Activated T-helper 17 cell treated with anti-CD3 and anti-CD28 coated beads, Interleukin-2, amount 50 U/mL, for 72 hours (primary cell): ENCODE data around the gene SLC22A23. TPM values are rescaled to one million over a fixed set of nuclear protein-coding genes. Genes with fewer than 3 reads are reported as not detected.

Experiments
- ATAC-seq: fragments of 150-1000 bp; cut with Tn5 transposase; replicated peaks from 2 replicates; pipeline ENCODE4 v1.10.0; 2021; ENCODE audit warnings: mild to moderate bottlenecking, moderate library complexity
- H3K27ac Mint-ChIP-seq: one replicate; pipeline ENCODE4 v1.8.0; 2022; ENCODE audit warnings: mixed read lengths
- H3K27me3 Mint-ChIP-seq: one replicate; pipeline ENCODE4 v1.8.0; 2022; ENCODE audit warnings: mixed read lengths
- H3K36me3 Mint-ChIP-seq: one replicate; pipeline ENCODE4 v1.8.0; 2022; ENCODE audit warnings: low read depth, mild to moderate bottlenecking, mixed read lengths
- H3K4me1 Mint-ChIP-seq: one replicate; pipeline ENCODE4 v1.8.0; 2022; ENCODE audit warnings: mixed read lengths
- H3K4me3 Mint-ChIP-seq: one replicate; pipeline ENCODE4 v1.8.0; 2022; ENCODE audit warnings: mild to moderate bottlenecking, mixed read lengths
- H3K9me3 Mint-ChIP-seq: one replicate; pipeline ENCODE4 v1.8.0; 2022; ENCODE audit warnings: mixed read lengths
- total RNA-seq, 2 donors: library from RNA; stranded (reverse); gene quantifications; one replicate each; pipeline ENCODE4 v1.2.3, GENCODE V29; 2022

Gene SLC22A23
- total RNA-seq, 2 donors from 2014 or later, result 0.13 to 0.45 TPM

DNA sequence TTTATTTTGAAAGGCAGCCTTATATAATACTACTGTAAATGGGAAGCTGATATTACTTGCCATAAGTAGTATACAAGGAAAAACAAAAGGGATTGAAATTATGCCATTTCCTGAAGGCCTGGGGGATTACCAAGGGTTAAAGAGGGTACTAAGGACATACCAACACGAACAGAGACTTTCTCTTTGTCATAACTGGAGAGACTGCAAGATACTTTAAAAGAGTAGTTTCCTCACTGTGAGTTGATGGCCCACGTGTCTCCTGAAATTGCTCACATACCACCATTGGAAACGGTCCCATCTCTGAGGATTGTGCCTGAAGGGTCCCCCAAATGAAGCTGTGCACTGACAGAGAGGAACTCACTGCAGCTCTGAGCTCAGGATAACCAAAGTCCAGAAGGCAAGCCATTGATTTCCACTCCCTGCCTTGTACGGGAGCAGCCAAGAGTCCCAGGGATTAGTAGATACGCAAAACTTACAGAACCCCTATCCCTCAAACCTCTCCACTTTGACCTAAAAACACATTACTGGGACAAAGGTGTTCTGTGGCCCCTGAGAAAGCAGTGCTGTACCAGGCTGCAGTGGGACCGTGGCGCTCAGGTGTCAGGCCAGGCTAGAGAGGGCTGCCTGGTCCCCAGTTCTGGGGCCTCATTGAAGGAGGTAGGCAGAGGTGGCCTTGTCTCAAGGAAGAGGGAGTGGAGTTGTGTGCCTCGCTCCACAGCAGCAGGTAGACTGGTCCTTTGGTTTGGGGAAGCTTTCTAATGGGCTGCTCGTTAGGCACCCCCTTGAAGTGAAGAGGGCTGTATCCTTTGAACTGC lies 182.9 kb downstream of the SLC22A23 start:
- Mint-ChIP-seq H3K4me1 (peaks cover 12% of the 10 kb centered on the region), H3K4me3 (no peak overlapping the region), H3K36me3 (peaks cover 37% of the 10 kb centered on the region), H3K9me3 (no peaks in the 10 kb centered on the region), H3K27me3 (no peaks in the 10 kb centered on the region), H3K27ac (peak overlapping the region; percentile 47)
- peak; percentile 74 for ATAC-seq

DNA sequence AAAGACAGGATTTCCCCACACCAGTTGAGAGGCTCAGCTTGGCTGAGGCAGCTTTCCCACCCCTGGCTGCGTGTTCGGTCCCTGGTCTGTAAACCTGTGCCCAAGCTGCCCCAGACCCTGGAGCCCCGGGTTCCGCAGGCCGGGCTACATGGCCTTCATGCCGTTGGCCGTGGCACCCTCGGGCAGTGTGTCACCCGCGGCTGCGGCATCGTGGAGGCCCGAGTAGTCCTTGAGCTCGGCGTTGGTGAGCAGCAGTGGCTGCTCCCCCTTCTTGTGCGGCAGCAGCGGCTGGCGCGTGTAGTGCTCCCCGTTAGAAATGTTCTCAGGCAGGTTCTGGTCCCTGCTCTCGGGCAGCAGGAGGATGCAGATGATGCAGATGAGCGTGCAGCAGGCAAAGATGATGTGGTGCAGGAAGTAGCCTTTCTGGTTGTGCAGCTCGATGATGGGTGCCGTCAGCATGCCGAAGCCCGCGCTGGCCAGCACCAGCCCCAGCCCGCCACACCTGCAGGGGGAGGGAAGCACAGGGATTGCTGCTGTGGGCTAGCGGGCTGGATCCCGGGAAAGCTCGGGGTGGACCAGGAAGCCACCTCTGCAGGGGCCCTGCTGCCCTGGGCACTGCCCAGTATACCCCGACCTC lies 183.8 kb downstream of the SLC22A23 start:
- Mint-ChIP-seq H3K27me3 (no peaks in the 10 kb centered on the region), H3K4me1 (peaks cover 18% of the 10 kb centered on the region)
- no peak for ATAC-seq

DNA sequence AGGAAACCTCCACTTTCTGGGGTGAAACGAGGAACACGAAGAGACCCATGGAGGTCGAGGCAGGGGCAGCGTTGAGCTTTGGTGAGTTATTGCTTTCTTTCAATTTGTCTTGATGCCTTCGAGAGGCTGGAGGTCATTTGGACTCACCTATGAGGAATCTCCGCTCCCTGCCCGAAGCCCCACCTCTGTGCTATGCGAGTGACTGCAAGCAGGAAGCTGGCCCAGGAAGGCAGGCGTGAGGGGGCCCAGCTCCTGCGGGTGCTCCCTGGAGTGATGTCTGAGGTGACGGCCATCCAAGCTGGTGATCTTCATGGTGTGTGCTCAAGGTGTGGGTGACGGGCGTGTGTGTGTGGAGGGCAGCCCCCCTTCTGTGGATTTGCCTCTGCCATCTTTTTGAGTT lies 185.1 kb downstream of the SLC22A23 start:
- ATAC-seq, result no peak
- Mint-ChIP-seq H3K27me3 (no peaks in the 10 kb centered on the region), H3K36me3 (peaks cover 54% of the 10 kb centered on the region)

More for the DNA sequence above, 183.8 kb downstream of the SLC22A23 start:
- no peak overlapping the region for H3K27ac Mint-ChIP-seq
- H3K36me3 Mint-ChIP-seq, result peaks cover 46% of the 10 kb centered on the region
- H3K4me3 Mint-ChIP-seq, result no peak overlapping the region
- H3K9me3 Mint-ChIP-seq, result no peaks in the 10 kb centered on the region

DNA sequence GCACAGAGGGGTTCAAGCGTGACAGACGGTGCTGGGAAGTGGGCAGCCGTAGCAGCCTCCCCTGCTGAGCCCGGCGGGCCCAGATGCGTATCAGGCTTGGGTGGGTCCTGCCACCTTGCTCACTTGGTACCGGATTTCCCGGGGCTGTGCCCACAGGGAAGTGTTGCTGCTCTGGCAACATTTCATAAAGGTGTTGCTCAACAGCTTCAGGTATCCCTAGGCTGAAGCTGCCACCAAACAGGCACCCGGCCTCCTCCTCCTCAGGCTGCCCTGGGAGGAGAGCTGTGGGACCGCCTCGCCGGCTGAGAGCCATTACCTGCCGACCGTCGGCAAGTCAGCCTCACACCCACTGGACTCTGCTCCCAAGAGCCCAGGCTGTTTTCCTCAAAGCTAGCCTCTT lies 186.6 kb downstream of the SLC22A23 start:
- peaks cover 63% of the 10 kb centered on the region for H3K36me3 Mint-ChIP-seq
- no peaks in the 10 kb centered on the region for H3K9me3 Mint-ChIP-seq
- ATAC-seq, result no peak
- H3K4me1 Mint-ChIP-seq, result peaks cover 20% of the 10 kb centered on the region
- H3K27me3 Mint-ChIP-seq, result no peaks in the 10 kb centered on the region
- peak overlapping the region; percentile 2 for H3K27ac Mint-ChIP-seq
- no peak overlapping the region for H3K4me3 Mint-ChIP-seq

More for the DNA sequence above, 185.1 kb downstream of the SLC22A23 start:
- peaks cover 20% of the 10 kb centered on the region for H3K4me1 Mint-ChIP-seq
- no peak overlapping the region for H3K27ac Mint-ChIP-seq
- H3K9me3 Mint-ChIP-seq, result no peaks in the 10 kb centered on the region
- H3K4me3 Mint-ChIP-seq, result no peak overlapping the region

DNA sequence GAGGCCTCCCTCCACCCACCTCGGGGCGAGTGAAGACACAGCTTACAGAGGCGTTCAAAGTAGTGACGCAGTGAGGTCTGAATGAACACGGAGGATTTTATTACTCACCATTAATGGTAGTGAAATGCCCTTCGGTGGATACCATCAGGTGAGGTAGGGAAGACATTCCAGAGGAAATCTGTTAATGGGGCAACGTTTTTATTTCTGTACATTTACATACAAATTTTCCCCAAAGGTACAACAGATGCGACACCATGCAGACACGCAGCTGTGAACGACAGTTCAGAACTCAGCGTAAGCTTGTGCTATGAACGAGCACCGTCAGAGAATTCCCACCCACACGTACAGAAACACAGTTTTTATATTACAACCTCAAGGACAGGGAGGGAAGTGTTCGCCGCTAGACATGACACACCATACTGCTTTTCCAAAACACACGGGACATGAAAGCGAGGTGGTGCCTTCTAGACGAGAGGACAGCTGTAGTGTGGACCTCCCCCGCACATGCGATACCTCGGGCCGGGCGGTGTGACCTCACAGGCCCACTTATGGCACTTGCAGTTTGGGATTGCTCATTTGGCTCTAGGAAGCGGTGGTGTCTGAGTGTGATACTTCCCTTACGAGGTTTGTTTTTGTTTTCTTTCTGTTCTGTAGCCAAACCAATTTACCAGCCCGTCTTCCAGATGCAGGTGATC lies 187.4 kb downstream of the SLC22A23 start:
- no peaks in the 10 kb centered on the region for H3K27me3 Mint-ChIP-seq
- no peaks in the 10 kb centered on the region for H3K9me3 Mint-ChIP-seq
- H3K27ac Mint-ChIP-seq, result peak overlapping the region; percentile 36
- peaks cover 20% of the 10 kb centered on the region for H3K4me1 Mint-ChIP-seq
- peaks cover 71% of the 10 kb centered on the region for H3K36me3 Mint-ChIP-seq
- no peak overlapping the region for H3K4me3 Mint-ChIP-seq
- peak; percentile 55 for ATAC-seq

DNA sequence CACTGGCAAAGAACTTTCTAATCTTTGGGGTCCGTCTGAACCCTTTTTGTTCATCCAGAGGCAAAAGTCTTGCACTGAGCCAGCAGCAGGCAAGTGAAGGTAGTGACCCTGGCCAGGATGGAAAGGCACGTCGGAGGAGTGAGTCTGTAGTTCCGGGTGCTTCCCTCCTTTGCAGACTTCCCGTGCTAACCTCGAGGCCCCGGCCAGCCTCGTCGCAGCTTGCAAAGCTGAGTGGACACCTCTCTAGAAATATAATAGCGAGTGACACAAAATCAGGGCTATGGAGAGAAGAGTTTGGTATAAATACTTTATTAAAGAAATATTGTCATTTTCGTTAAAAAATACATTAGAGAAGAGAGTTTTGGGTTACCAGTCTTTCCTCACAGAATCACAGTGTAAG lies 188.2 kb downstream of the SLC22A23 start:
- peak overlapping the region; percentile 36 for H3K27ac Mint-ChIP-seq

DNA sequence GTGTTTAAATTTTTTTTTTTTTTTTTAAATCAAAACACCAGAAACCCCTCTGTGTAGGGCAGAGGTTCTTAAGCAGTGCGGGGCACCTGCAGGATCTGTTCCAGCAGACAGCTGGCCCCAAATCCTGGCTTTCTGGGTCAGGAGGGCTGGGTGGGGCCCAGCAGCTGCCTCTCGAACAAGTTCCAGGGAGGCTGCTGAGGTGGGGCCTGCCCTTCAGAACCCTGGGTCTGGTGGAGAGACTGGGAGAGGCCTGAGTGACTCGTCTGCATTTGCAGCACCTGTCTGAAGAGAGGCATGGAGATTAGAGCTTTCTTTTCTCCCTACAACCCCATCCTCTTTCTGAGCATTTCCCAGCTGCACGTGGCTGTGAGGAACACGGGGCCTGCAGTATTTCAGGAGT lies 189.7 kb downstream of the SLC22A23 start:
- ATAC-seq, result no peak
- Mint-ChIP-seq H3K27ac (no peak overlapping the region), H3K4me1 (peaks cover 20% of the 10 kb centered on the region), H3K4me3 (no peak overlapping the region), H3K9me3 (no peaks in the 10 kb centered on the region), H3K27me3 (no peaks in the 10 kb centered on the region), H3K36me3 (peaks cover 87% of the 10 kb centered on the region)

More for the DNA sequence above, 188.2 kb downstream of the SLC22A23 start:
- H3K9me3 Mint-ChIP-seq, result no peaks in the 10 kb centered on the region
- peaks cover 13% of the 10 kb centered on the region for H3K4me1 Mint-ChIP-seq
- H3K4me3 Mint-ChIP-seq, result no peak overlapping the region
- H3K27me3 Mint-ChIP-seq, result no peaks in the 10 kb centered on the region
- no peak for ATAC-seq
- peaks cover 77% of the 10 kb centered on the region for H3K36me3 Mint-ChIP-seq

DNA sequence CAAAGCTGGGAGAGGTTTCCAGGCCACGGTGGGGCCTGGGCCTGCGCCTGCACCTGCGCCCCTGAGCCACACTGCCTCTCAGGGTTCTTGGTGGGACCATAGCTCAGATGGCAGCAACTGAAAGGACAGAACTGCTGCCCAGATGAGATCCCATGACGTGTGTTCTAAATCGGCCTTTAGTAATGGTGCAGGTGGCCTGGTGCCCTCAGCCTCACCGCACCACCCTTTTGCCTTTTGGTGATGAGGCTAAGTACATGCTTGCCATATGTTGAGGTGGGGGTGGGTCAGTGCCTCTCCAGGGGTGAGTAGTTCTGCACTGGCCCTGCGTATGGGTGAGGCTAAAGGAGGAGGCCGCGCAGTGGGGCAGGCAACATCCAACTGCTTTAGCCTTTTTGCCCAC lies 190.7 kb downstream of the SLC22A23 start:
- no peak overlapping the region for H3K27ac Mint-ChIP-seq

DNA sequence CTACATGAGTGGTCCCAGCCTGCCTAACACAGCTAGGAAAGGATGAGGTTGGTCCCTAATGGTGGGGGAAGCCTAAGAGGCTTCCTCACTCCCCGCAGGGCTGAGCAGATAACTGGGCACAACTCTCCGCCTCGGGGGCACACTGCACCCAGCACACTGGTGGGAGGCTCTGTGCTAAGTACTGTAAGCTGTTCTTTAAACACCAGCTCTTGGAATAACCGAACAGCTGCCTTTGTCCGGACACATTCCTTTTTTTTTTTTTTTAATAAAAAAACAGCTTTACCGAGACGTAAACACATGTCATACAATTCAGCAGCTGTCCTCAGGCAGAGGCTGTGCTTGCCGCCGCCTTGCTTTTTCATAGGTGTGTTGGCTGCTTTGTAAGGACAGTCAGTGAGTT lies 191.2 kb downstream of the SLC22A23 start:
- H3K4me1 Mint-ChIP-seq, result peaks cover 27% of the 10 kb centered on the region
- no peaks in the 10 kb centered on the region for H3K9me3 Mint-ChIP-seq
- no peak for ATAC-seq
- H3K4me3 Mint-ChIP-seq, result no peak overlapping the region
- H3K27me3 Mint-ChIP-seq, result no peaks in the 10 kb centered on the region
- peaks cover 79% of the 10 kb centered on the region for H3K36me3 Mint-ChIP-seq
- no peak overlapping the region for H3K27ac Mint-ChIP-seq

More for the DNA sequence above, 190.7 kb downstream of the SLC22A23 start:
- Mint-ChIP-seq H3K27me3 (no peaks in the 10 kb centered on the region), H3K36me3 (peaks cover 79% of the 10 kb centered on the region), H3K4me3 (no peak overlapping the region), H3K4me1 (peaks cover 22% of the 10 kb centered on the region), H3K9me3 (no peaks in the 10 kb centered on the region)
- no peak for ATAC-seq

DNA sequence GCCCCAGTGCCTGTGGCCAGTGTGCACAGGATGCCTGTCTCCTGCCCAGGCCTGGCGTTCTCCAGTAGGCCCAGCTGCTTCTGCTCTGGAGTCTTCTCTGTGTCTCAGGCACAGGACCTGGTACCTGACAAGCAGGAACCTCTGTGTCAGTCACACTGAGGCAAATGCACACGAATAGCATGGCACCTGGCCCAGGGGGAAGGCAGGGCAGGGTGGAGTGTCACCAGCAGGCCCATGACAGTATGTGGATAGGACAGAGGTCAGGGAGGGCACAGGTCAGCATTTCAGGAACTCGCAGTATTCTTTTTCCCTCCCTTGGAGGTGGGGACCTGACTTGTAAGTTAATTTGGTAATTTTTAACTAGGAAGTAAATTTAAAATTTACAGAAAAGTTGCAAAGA lies 192.5 kb downstream of the SLC22A23 start:
- peaks cover 33% of the 10 kb centered on the region for H3K4me1 Mint-ChIP-seq
- no peak for ATAC-seq

DNA sequence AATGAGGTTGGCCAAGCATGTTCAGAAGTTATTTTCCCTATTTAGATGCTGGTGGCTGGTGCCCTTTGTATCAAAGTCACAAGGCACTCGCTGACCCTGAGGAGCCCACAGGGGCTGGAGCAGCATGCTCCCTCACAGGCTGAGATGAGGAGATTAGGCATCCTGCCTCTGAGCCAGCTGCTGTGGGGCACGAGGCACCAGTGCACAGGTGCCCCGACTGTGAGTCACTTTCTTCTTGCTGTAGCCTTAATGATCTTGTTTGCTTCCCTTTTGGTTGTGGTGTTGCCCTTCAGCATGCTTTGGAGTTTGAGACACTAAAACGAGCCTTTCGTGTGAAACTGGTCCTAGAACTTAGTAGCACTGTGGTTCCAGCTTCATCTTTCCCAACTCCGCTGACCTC lies 193.8 kb downstream of the SLC22A23 start:
- H3K4me3 Mint-ChIP-seq, result no peak overlapping the region
- H3K27me3 Mint-ChIP-seq, result no peaks in the 10 kb centered on the region
- peak overlapping the region; percentile 15 for H3K27ac Mint-ChIP-seq

More for the DNA sequence above, 192.5 kb downstream of the SLC22A23 start:
- Mint-ChIP-seq H3K9me3 (no peaks in the 10 kb centered on the region), H3K4me3 (no peak overlapping the region), H3K27ac (peak overlapping the region; percentile 69), H3K36me3 (peaks cover 75% of the 10 kb centered on the region), H3K27me3 (no peaks in the 10 kb centered on the region)

DNA sequence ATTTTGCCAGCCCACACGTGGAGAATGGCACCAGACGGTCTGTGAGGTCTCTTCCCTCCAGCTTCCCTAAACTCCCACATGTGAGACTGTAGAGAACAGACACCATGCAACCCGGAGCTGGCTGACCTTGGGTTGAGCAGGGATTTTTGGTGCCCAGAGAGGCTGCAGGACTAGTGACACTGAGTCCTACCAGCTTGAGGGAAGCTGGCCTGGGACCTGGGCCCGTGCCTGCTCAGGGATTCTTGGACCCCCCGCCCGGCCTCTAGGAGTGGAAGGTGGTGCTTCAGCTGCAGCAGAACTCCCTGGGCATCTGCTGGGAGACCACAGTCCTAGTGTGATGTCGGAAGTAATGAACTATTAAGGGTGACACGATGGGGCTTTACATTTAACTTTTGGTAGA lies 194.9 kb downstream of the SLC22A23 start:
- peaks cover 21% of the 10 kb centered on the region for H3K4me1 Mint-ChIP-seq
- no peaks in the 10 kb centered on the region for H3K9me3 Mint-ChIP-seq
- H3K27ac Mint-ChIP-seq, result peak overlapping the region; percentile 98
- ATAC-seq, result no peak
- H3K4me3 Mint-ChIP-seq, result peak overlapping the region; percentile 100
- H3K27me3 Mint-ChIP-seq, result no peaks in the 10 kb centered on the region
- H3K36me3 Mint-ChIP-seq, result peaks cover 55% of the 10 kb centered on the region

More for the DNA sequence above, 193.8 kb downstream of the SLC22A23 start:
- no peak for ATAC-seq
- no peaks in the 10 kb centered on the region for H3K9me3 Mint-ChIP-seq
- H3K4me1 Mint-ChIP-seq, result peaks cover 24% of the 10 kb centered on the region
- H3K36me3 Mint-ChIP-seq, result peaks cover 64% of the 10 kb centered on the region

DNA sequence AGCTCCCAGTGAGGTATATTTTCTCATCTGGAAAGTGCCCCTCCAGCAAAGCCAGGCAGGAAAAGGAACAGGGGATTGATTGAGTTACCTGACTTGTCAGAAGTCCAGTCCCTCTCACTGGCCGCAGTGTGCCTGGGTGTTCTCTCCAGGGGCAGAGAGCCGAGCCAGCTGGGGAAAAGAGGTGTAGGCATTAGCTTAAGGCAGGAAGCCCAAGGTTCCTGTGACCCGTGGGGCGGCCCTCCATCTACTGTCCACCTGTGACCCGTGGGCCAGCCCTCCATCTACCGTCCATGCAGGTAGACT lies 195.4 kb downstream of the SLC22A23 start:
- H3K27ac Mint-ChIP-seq, result peak overlapping the region; percentile 98
- peaks cover 21% of the 10 kb centered on the region for H3K4me1 Mint-ChIP-seq
- H3K36me3 Mint-ChIP-seq, result peaks cover 52% of the 10 kb centered on the region
- ATAC-seq, result no peak
- H3K27me3 Mint-ChIP-seq, result no peaks in the 10 kb centered on the region
- H3K9me3 Mint-ChIP-seq, result no peaks in the 10 kb centered on the region
- H3K4me3 Mint-ChIP-seq, result peak overlapping the region; percentile 100

DNA sequence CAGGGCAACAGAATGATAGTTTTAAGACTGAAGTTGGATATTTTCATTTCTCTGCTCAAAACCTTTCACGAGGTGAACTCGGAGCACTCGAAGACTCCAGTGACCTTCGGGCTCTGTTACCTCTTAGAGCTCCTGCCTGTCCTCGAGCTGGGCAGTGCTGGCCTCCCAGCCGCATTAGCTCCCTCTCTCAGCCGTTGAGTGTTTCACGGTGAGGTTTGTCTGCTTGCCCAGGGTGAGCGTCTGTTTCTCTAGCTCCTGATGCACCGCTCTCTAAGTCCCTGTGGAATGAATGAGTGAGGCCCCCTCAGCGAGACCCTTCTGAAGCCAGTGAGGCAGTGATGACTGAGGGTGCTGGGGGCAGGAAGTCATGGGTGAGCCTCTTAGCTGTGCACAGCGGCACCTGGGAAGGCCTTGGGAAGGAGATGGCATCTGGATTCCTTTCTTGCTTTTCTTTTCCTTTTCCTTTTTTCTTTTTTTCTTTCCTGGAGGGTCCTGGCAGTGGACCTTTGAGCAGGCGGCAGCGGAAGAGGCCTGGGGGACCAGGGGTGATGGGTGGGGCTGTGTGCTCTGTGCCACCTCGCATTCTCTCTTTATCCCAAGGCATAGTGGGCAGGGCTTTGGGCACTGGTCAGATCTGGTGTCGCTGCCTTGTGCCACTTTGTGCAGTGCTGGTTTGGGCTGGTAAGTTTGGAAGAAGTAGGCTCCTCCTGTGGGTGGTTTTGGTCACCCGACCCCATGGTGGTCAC lies 195.9 kb downstream of the SLC22A23 start:
- no peaks in the 10 kb centered on the region for H3K9me3 Mint-ChIP-seq
- peaks cover 47% of the 10 kb centered on the region for H3K36me3 Mint-ChIP-seq

More for the DNA sequence above, 195.9 kb downstream of the SLC22A23 start:
- no peak for ATAC-seq
- Mint-ChIP-seq H3K4me1 (peaks cover 21% of the 10 kb centered on the region), H3K4me3 (peak overlapping the region; percentile 100), H3K27me3 (no peaks in the 10 kb centered on the region), H3K27ac (peak overlapping the region; percentile 98)
